Ectodermal cell (in vitro differentiated cells): Measurements from ENCODE around the gene OSTM1.
"Not testable (repeated sequence)": the region's sequence is repeated elsewhere in the genome, so short reads cannot be mapped to it uniquely, and the experiment has no call there.

ENCODE experiments used
- H3K27ac ChIP-seq: 2 replicates; pipeline ENCODE4 v1.7.0; 2013; ENCODE audit warnings: mild to moderate bottlenecking, low read depth, low read length; ENCODE audit not compliant: insufficient read depth, poor library complexity, severe bottlenecking
- H3K27me3 ChIP-seq: 2 replicates; pipeline ENCODE4 v1.7.0; 2013; ENCODE audit warnings: mild to moderate bottlenecking, low read length; ENCODE audit not compliant: insufficient read depth, control insufficient read depth, poor library complexity, severe bottlenecking
- H3K36me3 ChIP-seq: one replicate; pipeline ENCODE4 v1.7.0; 2013; ENCODE audit warnings: low read length; ENCODE audit not compliant: control insufficient read depth, insufficient read depth
- H3K4me1 ChIP-seq: one replicate; pipeline ENCODE4 v1.7.0; 2013; ENCODE audit warnings: low read length; ENCODE audit not compliant: control insufficient read depth, insufficient read depth
- H3K4me3 ChIP-seq: 2 replicates; pipeline ENCODE4 v1.7.0; 2013; ENCODE audit warnings: low read depth, low read length, control low read depth; ENCODE audit not compliant: insufficient read depth
- H3K9me3 ChIP-seq: 2 replicates; pipeline ENCODE4 v1.7.0; 2013; ENCODE audit warnings: mild to moderate bottlenecking, low read length, moderate library complexity; ENCODE audit not compliant: control insufficient read depth
- WGBS, 2 experiments: methylation state at CpG; one replicate each; pipeline ENCODE4 v1.1.7; 2013; ENCODE audit warnings: missing lambda C conversion rate in 2 of 2; 5-methylcytosine and 5-hydroxymethylcytosine counted together

OSTM1 gene

DNA sequence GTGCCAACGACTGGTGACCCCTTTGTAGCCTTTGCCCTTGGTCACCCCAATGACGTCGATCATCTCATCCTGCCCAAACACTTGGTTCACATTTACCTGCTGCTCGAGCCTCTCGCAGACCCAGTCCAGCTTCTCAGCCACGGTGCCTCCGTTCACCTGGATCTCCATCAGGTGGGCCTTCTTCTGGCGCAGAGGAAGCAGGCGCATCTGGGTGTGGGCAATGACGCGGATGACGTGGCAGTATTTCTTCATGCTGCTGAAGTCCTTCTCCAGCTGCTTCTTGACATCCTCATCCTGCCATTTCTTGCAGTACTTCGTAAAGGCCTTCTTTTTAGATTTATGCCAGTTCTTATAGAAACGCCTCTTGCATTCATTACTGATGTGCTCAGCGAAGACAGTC lies 69.7 kb downstream of the OSTM1 start:
- Histone ChIP-seq H3K4me1 (no peaks in the 10 kb centered on the region), H3K27me3 (no peaks in the 10 kb centered on the region), H3K36me3 (no peaks in the 10 kb centered on the region), H3K27ac (no peak overlapping the region), H3K4me3 (no peak overlapping the region), H3K9me3 (no peaks in the 10 kb centered on the region)
- 95% methylated on average over 15 of the region's 15 CpGs for WGBS, 2 experiments

DNA sequence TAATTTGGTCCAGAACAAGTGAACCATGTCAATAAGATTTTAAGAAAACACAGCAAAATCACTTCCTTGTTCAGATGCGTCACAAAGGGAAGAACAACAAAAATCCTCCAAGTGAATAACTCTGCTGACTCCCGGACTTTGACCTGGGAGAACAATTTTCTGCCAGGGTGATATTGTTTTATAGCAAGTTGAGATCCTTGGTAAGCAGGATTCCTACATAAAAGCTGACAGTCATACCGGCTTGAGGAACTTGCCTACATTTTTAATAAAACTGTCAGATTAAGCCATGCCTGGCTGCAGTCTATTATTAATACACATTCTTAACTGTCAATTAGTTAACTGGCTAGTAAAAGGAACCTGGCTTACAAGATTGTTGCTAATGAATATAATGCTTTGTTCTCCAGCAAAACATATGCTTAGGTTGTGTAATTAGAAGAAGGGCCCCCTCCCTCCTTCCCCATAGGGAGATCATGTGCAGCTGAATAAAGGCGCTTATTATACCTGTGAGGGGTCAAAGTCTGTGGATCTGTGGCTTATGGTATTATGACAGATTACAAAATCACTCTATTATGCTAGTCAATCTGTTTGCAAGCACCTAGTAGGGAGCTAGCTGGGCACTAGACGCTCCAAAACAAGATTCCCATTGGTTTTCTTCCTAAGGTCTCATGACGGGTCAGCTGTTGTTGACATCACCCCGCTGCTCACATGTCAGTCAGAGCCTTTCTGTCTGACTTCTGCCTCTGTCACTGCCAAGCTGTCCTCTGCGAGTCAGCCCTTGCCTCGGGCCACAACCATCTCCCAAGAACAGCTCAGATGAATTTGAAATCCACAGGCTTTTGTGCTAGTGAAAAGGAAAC lies 71.9 kb downstream of the OSTM1 start:
- Histone ChIP-seq H3K36me3 (no peaks in the 10 kb centered on the region), H3K4me1 (no peaks in the 10 kb centered on the region), H3K9me3 (no peaks in the 10 kb centered on the region), H3K4me3 (no peak overlapping the region), H3K27ac (no peak overlapping the region), H3K27me3 (no peaks in the 10 kb centered on the region)
- WGBS, 2 experiments: 50 to 56% methylated on average over 8 of the region's 9 CpGs

DNA sequence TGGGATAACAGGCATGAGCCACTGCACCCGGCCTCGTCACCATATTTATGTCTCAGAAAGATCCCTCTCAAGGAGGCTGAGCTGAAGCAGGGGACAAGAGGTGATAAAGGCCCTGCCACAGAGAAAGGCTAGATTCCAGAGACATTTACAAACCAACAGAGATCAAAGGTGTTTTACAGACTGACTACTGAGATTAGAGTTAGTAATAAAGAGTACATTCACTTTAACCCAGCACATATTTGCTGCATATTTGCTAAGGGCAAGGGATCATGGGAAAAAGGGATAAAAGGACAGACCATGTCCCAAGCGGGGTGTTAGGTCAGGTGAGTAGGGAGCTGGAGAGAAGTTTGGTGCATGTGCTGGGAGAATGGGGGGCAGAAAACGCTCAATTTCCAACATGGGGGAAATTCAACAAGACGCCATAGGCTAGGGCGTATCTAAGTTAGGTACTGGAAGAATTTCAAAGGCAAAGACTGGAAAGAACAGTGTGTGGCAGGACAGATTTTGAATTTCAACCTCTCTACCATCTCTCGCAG lies 72.8 kb downstream of the OSTM1 start:
- Histone ChIP-seq H3K4me3 (no peak overlapping the region), H3K27me3 (no peaks in the 10 kb centered on the region), H3K9me3 (no peaks in the 10 kb centered on the region), H3K36me3 (no peaks in the 10 kb centered on the region), H3K4me1 (no peaks in the 10 kb centered on the region), H3K27ac (no peak overlapping the region)
- 92 to 93% methylated on average over 6 of the region's 7 CpGs for whole genome bisulfite sequencing, 2 experiments

DNA sequence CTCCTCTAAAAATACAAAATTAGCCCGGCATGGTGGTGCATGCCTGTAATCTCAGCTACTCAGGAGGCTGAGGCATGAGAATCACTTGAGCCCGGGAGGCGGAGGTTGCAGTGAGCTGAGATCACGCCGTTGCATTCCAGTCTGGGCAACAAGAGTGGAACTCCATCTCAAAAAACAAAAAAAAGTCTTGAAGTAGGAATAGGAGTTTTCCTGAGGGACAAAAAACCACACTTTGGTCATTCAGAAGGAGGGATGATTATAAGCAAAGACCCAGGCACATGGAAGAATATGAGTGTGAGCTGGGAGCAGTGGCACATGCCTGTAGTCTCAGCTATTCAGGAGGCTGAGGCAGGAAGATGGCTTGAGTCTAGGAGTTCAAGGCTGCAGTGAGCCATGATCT lies 74.3 kb downstream of the OSTM1 start:
- not testable (repeated sequence) for H3K9me3 ChIP-seq, H3K27ac ChIP-seq, H3K4me3 ChIP-seq, H3K27me3 ChIP-seq, H3K4me1 ChIP-seq, H3K36me3 ChIP-seq
- WGBS, 2 experiments: 85 to 93% methylated on average over 5 of the region's 5 CpGs

DNA sequence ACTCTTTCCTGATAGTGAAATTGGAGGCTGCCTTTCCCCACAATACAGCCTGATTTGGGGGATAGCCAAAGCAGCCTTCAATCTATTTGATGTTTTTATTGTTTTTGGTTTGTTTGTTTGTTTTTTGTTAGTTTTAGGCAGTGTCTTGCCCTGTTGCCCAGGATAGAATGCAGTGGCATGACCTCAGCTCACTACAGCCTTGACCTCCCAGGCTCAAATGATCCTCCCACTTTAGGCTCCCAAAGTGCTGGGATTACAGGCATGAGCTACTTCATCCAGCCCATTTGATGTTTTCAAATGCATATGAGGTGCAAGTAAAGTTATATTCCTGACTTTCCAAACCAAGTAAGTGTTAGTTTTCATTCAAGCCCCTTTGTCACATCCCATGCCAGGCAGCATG lies 75.2 kb downstream of the OSTM1 start:
- H3K9me3 ChIP-seq: no peaks in the 10 kb centered on the region
- H3K27me3 ChIP-seq: no peaks in the 10 kb centered on the region

DNA sequence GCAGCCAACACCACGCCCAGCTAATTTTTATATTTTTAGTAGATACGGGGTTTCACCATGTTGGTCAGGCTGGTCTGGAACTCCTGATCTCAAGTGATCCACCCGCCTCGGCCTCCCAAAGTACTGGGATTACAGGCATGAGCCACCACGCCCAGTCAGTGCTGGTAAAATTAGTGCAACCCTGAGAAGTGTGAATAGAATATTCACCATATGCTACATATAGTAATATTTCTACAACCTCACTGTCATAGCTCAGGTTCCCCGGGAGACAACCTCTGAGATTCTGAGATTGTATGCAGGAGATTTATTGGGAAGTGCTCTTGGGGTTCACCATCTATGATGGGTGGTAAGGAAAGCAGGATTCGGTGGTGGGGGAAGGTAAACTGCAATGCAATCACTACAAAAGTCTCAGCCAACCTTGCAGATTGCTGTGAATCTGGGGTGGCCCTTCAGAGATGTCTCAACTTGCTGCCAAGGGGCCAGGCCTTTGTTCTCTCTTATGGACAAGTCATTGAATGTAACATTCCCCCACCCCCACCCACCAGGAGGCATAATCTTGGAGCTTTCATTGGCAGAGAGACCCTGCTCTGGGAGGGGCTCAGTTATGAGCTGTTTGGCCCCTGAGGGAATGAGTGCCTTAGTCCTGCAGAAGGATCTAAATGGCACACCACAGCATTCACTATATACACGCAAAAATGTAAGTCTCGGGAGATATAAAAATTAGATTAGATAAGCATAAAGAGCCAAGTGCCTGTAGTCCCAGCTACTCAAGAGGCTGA lies 82.6 kb downstream of the OSTM1 start:
- WGBS, 2 experiments: 88 to 89% methylated on average over 9 of the region's 9 CpGs

More for the DNA sequence above, 75.2 kb downstream of the OSTM1 start:
- Histone ChIP-seq H3K4me3 (no peak overlapping the region), H3K27ac (no peak overlapping the region), H3K36me3 (no peaks in the 10 kb centered on the region), H3K4me1 (no peaks in the 10 kb centered on the region)

More for the DNA sequence above, 82.6 kb downstream of the OSTM1 start:
- Histone ChIP-seq H3K4me1 (no peaks in the 10 kb centered on the region), H3K9me3 (no peaks in the 10 kb centered on the region), H3K36me3 (no peaks in the 10 kb centered on the region), H3K4me3 (no peak overlapping the region), H3K27me3 (no peaks in the 10 kb centered on the region), H3K27ac (no peak overlapping the region)
